ENCODE results near the gene NT5C3A.
"Not testable (repeated sequence)": the region's sequence is repeated elsewhere in the genome, so short reads cannot be mapped to it uniquely, and the experiment has no call there.

Gene NT5C3A

DNA sequence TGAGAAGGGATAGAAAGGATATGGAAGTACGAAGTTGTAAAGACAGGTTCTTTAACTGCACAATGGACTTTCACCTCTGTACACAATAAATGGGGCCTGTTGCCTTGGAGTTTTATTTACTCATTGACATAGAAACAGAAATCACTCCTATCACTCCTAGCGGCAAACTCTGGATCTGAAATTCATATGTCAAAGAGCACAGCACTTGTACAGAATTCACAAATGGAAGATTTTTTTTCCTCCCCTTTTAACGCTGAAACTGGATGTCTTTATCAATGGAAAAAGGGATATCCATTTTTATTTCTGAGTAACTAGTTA is 18.2 kb downstream of the NT5C3A start:
- Histone ChIP-seq H3K4me1 (ENCODE audit: insufficient read depth, low read length) (peaks cover 5% of the 10 kb centered on the region), H2AFZ (ENCODE audit: low read depth, low read length) (no peak overlapping the region), H3K4me3 (ENCODE audit: low read length) (no peak overlapping the region), H3K9me3 (ENCODE audit: low read length) (no peaks in the 10 kb centered on the region), H3K36me3 (ENCODE audit: insufficient read depth, low read length) (no peaks in the 10 kb centered on the region), H3K27me3 (ENCODE audit: insufficient read depth, low read length) (no peaks in the 10 kb centered on the region)

DNA sequence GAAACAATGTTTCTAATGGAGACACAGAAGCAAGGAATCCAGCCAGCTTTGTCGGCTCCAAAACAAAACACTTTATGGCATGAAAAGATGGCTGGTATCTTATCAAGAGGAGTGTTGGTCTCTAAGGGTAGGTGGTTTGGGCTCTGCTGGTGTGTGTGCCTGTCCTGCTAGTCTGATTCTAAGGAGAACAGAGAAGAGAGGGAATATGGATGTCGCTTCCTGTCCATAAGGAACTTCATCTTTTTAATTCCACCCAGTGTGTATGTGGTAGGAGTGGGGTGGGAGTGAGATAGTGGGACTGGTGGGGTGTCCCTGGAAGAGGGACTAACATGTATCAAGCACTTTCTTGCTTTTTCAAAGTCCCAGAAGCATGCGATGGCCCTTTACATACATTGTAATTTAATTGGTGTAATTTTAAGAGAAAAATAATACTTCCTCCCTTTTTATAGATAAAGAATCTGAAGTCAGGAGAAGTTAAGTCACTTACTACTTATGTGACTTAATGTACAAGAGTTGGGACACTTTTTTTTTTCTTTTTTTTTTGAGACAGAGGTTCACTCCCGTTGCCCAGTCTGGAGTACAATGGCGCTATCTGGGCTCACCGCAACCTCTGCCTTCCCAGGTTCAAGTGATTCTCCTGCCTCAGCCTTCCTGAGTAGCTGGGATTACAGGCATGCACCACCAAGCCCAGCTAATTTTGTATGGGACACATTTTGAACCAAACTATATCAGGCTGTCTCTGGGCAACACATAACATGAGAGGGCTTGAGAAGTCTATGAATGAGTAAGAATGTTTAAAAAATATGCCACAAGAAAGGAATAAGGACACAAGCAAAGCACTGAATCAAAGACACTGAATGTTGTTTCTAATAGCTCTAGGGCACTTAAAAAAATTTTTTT is 18.8 kb downstream of the NT5C3A start:
- Histone ChIP-seq H2AFZ (ENCODE audit: low read depth, low read length) (no peak overlapping the region), H3K4me3 (ENCODE audit: low read length) (no peak overlapping the region), H3K4me1 (ENCODE audit: insufficient read depth, low read length) (peaks cover 5% of the 10 kb centered on the region)

DNA sequence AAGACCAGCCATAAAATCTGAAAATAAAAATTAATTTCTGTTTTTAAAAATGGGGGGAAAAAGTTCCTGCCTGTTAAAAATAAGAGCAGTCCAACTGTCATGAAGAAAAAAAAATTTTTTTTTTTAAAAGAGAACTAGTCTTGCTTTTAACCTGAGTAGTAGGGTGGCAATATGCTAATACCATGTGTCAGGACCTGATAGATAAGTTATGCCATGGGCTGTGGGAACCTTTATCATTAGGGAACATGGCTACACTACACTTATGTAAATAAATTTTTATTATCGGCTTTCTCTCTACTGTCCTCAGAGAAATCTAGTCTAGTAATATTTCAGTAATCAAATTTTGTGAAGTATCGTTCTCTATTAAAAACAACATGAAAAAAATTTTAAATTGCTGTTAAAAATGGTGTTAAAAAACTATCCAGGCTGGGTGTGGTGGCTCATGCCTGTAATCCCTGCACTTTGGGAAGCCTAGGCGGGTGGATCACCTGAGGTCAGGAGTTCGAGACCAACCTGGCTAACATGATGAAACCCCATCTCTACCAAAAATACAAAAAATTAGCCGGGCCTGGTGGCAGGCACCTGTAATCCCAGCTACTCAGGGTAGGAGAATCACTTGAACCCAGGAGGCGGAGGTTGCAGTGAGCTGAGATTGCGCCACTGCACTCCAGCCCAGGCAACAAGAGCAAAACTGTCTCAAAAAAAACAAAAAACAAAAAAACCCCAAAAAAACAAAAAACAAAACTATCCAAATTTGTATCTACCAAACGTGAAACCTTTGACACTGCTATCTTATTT is 20.7 kb downstream of the NT5C3A start:
- peaks cover 5% of the 10 kb centered on the region for H3K4me1 ChIP-seq (ENCODE audit: insufficient read depth, low read length)
- no peak overlapping the region for H3K4me3 ChIP-seq (ENCODE audit: low read length)
- H2AFZ ChIP-seq (ENCODE audit: low read depth, low read length): no peak overlapping the region
- H3K9me3 ChIP-seq (ENCODE audit: low read length): no peaks in the 10 kb centered on the region
- H3K36me3 ChIP-seq (ENCODE audit: insufficient read depth, low read length): no peaks in the 10 kb centered on the region
- no peaks in the 10 kb centered on the region for H3K27me3 ChIP-seq (ENCODE audit: insufficient read depth, low read length)

More for the DNA sequence above, 18.8 kb downstream of the NT5C3A start:
- Histone ChIP-seq H3K27me3 (ENCODE audit: insufficient read depth, low read length) (no peaks in the 10 kb centered on the region), H3K9me3 (ENCODE audit: low read length) (no peaks in the 10 kb centered on the region), H3K36me3 (ENCODE audit: insufficient read depth, low read length) (no peaks in the 10 kb centered on the region)

DNA sequence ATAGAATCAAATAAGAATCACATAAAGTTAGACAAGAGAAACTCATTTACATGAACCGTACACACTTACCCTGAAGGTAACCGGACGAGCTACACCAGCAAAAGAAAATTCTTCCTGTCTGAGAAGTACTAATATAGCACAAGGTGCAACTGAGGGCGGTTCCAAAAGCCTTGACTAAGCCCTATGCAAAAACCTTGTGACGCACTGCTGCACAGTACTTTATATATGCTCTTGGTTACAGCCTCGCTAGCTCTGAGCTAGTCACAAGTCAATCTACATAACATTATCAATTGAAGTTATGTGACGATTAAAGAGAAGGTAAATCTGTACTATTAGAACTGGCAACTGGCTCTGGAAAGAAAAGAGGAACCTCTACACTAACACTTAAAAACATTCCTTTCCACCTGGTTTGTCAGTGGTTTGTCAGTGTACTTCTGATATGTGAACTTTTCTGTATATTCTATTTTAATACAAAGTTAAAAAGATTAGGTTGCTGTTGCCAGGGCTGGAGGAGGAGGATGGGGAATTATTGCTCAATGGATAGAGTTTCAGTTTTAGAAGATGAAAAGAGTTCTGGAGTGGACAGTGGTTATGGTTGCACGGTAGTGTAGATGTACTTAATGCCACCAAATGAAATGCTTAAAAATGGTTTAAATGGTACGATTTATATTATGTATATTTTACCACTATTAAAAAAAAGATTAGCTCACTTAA is 21.6 kb downstream of the NT5C3A start:
- Histone ChIP-seq H2AFZ (ENCODE audit: low read depth, low read length) (no peak overlapping the region), H3K36me3 (ENCODE audit: insufficient read depth, low read length) (no peaks in the 10 kb centered on the region), H3K27me3 (ENCODE audit: insufficient read depth, low read length) (no peaks in the 10 kb centered on the region), H3K9me3 (ENCODE audit: low read length) (no peaks in the 10 kb centered on the region), H3K4me1 (ENCODE audit: insufficient read depth, low read length) (peaks cover 5% of the 10 kb centered on the region), H3K4me3 (ENCODE audit: low read length) (no peak overlapping the region)

DNA sequence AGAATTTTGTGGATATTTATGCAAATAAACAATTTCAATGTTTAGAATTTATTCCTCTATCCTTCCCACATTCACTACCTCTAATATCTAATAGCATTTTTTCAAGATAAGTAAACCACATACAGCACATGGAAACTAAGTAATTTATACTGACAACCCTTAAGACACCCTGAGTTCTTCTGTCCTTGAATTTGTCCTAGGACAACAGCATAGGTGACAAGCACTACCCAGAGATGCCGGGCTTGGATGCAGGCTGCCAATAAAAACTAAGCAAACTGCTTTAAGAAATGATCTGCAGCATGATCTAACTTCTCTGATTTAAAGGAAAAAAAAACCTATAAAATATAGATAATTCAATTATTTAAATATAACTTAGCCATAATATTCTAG is 22.7 kb downstream of the NT5C3A start:
- Histone ChIP-seq H3K9me3 (ENCODE audit: low read length) (no peaks in the 10 kb centered on the region), H3K4me1 (ENCODE audit: insufficient read depth, low read length) (peaks cover 5% of the 10 kb centered on the region), H3K27me3 (ENCODE audit: insufficient read depth, low read length) (no peaks in the 10 kb centered on the region), H3K4me3 (ENCODE audit: low read length) (no peak overlapping the region), H2AFZ (ENCODE audit: low read depth, low read length) (no peak overlapping the region), H3K36me3 (ENCODE audit: insufficient read depth, low read length) (no peaks in the 10 kb centered on the region)

DNA sequence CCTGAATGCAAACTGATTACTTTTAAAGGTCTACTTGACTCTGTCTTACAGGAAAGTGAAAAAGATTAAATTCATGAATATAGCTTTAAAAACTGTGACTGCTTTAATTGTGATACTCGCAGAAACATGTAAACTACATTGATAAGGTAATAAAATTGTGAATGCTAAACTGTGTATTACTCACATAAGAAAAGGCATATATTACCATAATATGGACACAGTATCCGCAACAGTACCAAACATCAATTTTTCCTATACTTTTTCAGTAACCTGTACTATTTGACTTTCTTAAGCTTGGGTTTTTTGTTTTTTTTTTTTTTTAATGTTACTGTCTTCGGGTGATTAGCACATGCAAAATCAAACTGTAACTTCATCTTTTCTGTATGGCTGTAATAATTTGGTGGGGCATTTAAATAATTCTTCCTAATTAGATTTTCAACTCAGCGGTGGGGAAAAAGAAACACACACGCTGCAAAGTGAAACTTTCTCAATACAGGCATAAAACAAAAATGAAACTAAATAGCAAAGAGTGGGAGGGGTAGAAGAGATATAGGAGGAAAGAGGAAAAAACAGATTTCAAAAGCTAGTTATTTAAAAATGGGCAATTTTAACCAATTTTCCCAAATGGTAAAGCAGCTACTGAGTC is 23.2 kb downstream of the NT5C3A start:
- H3K36me3 ChIP-seq (ENCODE audit: insufficient read depth, low read length): no peaks in the 10 kb centered on the region
- H2AFZ ChIP-seq (ENCODE audit: low read depth, low read length): no peak overlapping the region
- no peak overlapping the region for H3K4me3 ChIP-seq (ENCODE audit: low read length)
- H3K4me1 ChIP-seq (ENCODE audit: insufficient read depth, low read length): peaks cover 3% of the 10 kb centered on the region
- H3K9me3 ChIP-seq (ENCODE audit: low read length): no peaks in the 10 kb centered on the region
- no peaks in the 10 kb centered on the region for H3K27me3 ChIP-seq (ENCODE audit: insufficient read depth, low read length)

DNA sequence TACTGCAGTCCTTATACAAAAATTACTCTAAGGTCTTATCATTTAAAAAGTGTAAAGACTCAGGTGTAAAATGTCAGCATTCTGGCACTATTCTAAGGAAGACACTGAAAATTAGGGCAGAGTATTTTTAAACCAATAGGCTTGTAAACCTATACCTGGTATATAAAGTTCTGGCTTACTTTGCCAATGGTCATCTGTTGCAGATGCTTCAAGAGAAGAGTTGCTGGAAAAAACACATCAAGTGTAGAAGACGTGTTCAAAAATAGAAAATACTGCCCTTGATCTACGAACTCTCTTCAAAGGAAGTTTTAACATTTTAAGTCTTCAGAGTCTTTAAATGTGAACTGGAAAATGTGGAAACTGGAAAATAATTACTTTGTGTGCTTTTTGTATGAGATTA is 23.9 kb downstream of the NT5C3A start:
- Histone ChIP-seq H3K4me1 (ENCODE audit: insufficient read depth, low read length) (no peaks in the 10 kb centered on the region), H2AFZ (ENCODE audit: low read depth, low read length) (no peak overlapping the region), H3K4me3 (ENCODE audit: low read length) (no peak overlapping the region), H3K27me3 (ENCODE audit: insufficient read depth, low read length) (no peaks in the 10 kb centered on the region), H3K36me3 (ENCODE audit: insufficient read depth, low read length) (no peaks in the 10 kb centered on the region), H3K9me3 (ENCODE audit: low read length) (no peaks in the 10 kb centered on the region)

DNA sequence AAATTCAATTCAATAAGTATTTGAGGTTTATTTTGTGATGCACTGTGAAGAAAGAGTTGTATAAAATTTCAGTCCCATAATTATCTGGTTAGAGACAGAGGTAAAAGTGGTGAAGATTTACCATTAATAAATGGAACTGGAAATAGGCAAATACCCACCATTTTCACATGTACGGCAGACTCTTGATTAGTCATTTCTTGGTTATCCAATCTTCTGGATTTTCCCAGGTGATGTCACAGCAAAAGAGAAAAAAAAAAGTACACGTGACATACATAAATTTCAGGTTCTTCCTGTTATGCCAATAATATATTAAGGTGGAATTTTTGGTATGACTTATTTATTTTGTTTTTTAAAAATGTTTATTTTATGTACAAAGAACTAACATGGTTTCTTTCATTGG is 26.8 kb downstream of the NT5C3A start:
- no peak overlapping the region for H3K4me3 ChIP-seq (ENCODE audit: low read length)
- no peaks in the 10 kb centered on the region for H3K36me3 ChIP-seq (ENCODE audit: insufficient read depth, low read length)
- no peaks in the 10 kb centered on the region for H3K27me3 ChIP-seq (ENCODE audit: insufficient read depth, low read length)
- H3K9me3 ChIP-seq (ENCODE audit: low read length): no peaks in the 10 kb centered on the region
- no peak overlapping the region for H2AFZ ChIP-seq (ENCODE audit: low read depth, low read length)
- no peaks in the 10 kb centered on the region for H3K4me1 ChIP-seq (ENCODE audit: insufficient read depth, low read length)

DNA sequence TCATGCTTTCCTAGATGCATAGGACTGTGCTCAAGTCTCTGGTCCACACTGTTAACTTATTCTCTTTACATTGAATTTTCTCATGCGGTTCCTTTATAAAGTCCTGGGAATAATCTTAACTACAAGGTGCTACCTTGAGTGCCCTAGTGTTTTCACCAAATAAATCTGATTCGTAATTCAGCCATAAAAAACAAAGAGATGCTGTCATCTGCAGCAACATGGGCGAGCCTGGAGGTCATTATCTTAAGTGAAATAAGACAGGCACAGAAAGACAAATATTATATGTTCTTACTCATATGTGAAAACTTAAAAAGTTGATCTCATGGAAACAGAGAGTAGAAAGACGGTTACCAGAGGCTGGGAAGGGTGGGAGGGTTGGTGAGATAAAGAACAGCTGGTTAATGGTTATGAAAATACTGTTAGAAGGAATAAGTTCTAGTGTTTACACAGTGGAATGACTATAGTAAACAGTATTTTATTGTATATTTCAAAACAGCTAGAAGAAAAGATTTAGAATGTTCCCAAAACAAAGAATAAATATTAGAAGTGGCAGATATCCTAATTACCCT is 38.3 kb downstream of the NT5C3A start:
- H3K36me3 ChIP-seq (ENCODE audit: insufficient read depth, low read length): peaks cover 47% of the 10 kb centered on the region
- no peaks in the 10 kb centered on the region for H3K27me3 ChIP-seq (ENCODE audit: insufficient read depth, low read length)
- H3K9me3 ChIP-seq (ENCODE audit: low read length): no peaks in the 10 kb centered on the region
- no peak overlapping the region for H2AFZ ChIP-seq (ENCODE audit: low read depth, low read length)
- H3K4me3 ChIP-seq (ENCODE audit: low read length): no peak overlapping the region
- no peaks in the 10 kb centered on the region for H3K4me1 ChIP-seq (ENCODE audit: insufficient read depth, low read length)

DNA sequence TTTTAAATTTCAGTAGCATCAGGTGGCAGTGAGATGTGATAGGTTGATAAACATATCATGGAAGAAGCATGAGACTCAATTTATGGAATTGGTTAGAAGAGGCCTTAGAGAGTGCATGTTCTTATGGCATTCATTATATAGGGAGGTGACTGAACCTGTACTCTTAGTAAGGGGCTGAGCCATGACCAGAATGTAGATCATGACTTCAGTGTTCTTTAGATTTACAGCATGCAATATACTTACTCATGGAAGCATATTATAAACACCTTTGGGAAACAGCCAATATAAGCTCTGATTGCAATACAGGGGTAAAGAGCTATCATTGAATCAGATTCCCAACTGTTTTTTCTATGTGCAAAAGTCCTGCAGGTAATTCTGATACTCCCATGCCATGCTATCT is 50.2 kb downstream of the NT5C3A start:
- H3K27me3 ChIP-seq (ENCODE audit: insufficient read depth, low read length): no peaks in the 10 kb centered on the region
- H2AFZ ChIP-seq (ENCODE audit: low read depth, low read length): no peak overlapping the region
- peaks cover 47% of the 10 kb centered on the region for H3K36me3 ChIP-seq (ENCODE audit: insufficient read depth, low read length)
- H3K4me1 ChIP-seq (ENCODE audit: insufficient read depth, low read length): no peaks in the 10 kb centered on the region
- H3K4me3 ChIP-seq (ENCODE audit: low read length): no peak overlapping the region
- no peaks in the 10 kb centered on the region for H3K9me3 ChIP-seq (ENCODE audit: low read length)

DNA sequence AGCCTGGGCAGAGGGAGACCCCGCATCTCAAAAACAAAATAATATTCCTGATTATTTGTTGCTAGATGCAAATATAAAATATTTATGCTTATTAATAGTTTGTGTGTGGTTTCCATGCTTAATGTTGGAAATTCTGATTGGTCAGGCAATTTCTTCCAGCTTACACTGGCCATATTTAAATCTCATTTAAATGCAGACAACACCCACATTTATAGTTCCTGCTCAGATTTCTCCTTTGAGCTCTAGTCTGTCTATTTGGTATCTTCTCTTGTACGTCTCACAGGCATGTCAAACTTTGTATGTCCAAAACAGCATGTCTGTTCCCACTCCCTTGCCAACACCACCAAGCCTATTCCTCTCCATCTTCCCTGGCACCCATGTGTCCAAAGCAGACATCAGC is 52.8 kb downstream of the NT5C3A start:
- Histone ChIP-seq H3K36me3 (ENCODE audit: insufficient read depth, low read length) (peaks cover 27% of the 10 kb centered on the region), H2AFZ (ENCODE audit: low read depth, low read length) (no peak overlapping the region), H3K27me3 (ENCODE audit: insufficient read depth, low read length) (no peaks in the 10 kb centered on the region), H3K4me1 (ENCODE audit: insufficient read depth, low read length) (no peaks in the 10 kb centered on the region), H3K4me3 (ENCODE audit: low read length) (no peak overlapping the region), H3K9me3 (ENCODE audit: low read length) (no peaks in the 10 kb centered on the region)

DNA sequence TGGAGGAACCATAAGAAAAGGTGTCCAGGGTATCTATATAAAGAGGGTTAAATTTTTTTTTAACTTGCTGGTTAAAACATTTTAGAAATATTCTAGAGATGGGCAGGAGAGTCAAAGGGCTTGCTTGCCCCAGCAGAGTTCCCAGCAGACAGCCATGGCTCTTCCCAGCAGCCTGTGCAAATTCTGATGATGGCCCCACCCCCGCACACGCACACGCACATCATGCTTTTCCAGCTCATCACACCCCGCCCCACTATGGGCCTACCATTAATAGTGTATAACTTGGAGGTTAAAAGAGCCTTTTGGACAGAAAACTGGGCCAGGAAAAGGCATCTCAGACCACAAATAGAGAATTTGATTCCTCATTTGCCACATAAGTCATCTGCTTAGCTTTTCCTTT is 56.9 kb downstream of the NT5C3A start:
- H3K9me3 ChIP-seq (ENCODE audit: low read length); H3K36me3 ChIP-seq (ENCODE audit: insufficient read depth, low read length); H3K4me3 ChIP-seq (ENCODE audit: low read length); H3K27me3 ChIP-seq (ENCODE audit: insufficient read depth, low read length); H2AFZ ChIP-seq (ENCODE audit: low read depth, low read length); H3K4me1 ChIP-seq (ENCODE audit: insufficient read depth, low read length): not testable (repeated sequence)

Data from neuron (in vitro differentiated cells).